ENCODE results near the gene CRLF2. TPM values are rescaled to one million over a fixed set of nuclear protein-coding genes. Genes with fewer than 3 reads are reported as not detected.

The CRLF2 gene
- total and polyA plus RNA-seq, 2 donors (not counting 3 experiments of a cell fraction or from before 2014, with no cell fraction given) = not detected

GRCh38 chrX:1261285-1261684 is 48.8 kb upstream of the CRLF2 start:
- CTCF ChIA-PET = no interaction called here
- TF ChIP-seq FOS (IDR thresholded peaks at IDR 0.05; ENCODE audit: borderline replicate concordance, insufficient read depth, low read length) (no peak), MYC (IDR thresholded peaks at IDR 0.05; ENCODE audit: low read depth, low read length) (no peak), POLR2AphosphoS5 (IDR thresholded peaks at IDR 0.05; ENCODE audit: insufficient read depth, low read depth, low read length) (no peak), POLR2A (IDR thresholded peaks at IDR 0.05; ENCODE audit: low read depth, low read length) (no peak), CTCF (IDR thresholded peaks at IDR 0.05; ENCODE audit: extremely low read depth in 1 of 2, insufficient read depth in 1 of 2, low read depth in 1 of 2, low read length in 2 of 2) (no peak)
- no peaks in the 10 kb centered on the region for H4K20me1 ChIP-seq (replicated peaks; ENCODE audit: control insufficient read depth, extremely low read depth, insufficient read depth, low read length)
- no peak overlapping the region for H3K4me2 ChIP-seq (ENCODE audit: insufficient read depth, low read length)
- DNase-seq (ENCODE audit: low read depth, low spot score) = no peak
- no peaks in the 10 kb centered on the region for H3K79me2 ChIP-seq (ENCODE audit: control insufficient read depth, insufficient read depth, low read length)
- no peaks in the 10 kb centered on the region for H3K9me1 ChIP-seq (replicated peaks; ENCODE audit: control insufficient read depth, extremely low read depth, insufficient read depth, low read length)
- POLR2A ChIA-PET = no interaction called here
- no peak overlapping the region for H3K27ac ChIP-seq (ENCODE audit: insufficient read depth, low read depth, low read length)
- H3K9me3 ChIP-seq (replicated peaks; ENCODE audit: control insufficient read depth, insufficient read depth, low read length) = no peaks in the 10 kb centered on the region
- no peaks in the 10 kb centered on the region for H3K36me3 ChIP-seq (ENCODE audit: control insufficient read depth in 2 of 2, extremely low read depth in 1 of 2, insufficient read depth in 2 of 2, low read length in 2 of 2)
- H3K4me1 ChIP-seq (ENCODE audit: control insufficient read depth, extremely low read depth, insufficient read depth, low read length) = no peaks in the 10 kb centered on the region
- no peak overlapping the region for H3K4me3 ChIP-seq (replicated peaks in 1 of 3; ENCODE audit: insufficient read depth in 1 of 3, low read depth in 1 of 3, low read length in 3 of 3)
- H2AFZ ChIP-seq (ENCODE audit: low read depth, low read length) = no peak overlapping the region
- no peak for FAIRE-seq
- dilution Hi-C loops (cut with MboI; ENCODE audit: extremely low pct_ligation_motif_present, low sequenced_read_pairs) = no loop called here
- intact Hi-C loops (cut with micrococcal nuclease) = no loop called here
- no TSS peak for BruUV-seq (replicated peaks)
- no peak overlapping the region for H3K9ac ChIP-seq (replicated peaks; ENCODE audit: extremely low read depth, insufficient read depth, low read length)
- no peaks in the 10 kb centered on the region for H3K27me3 ChIP-seq (ENCODE audit: control insufficient read depth in 2 of 2, insufficient read depth in 2 of 2, low read length in 2 of 2)

DNA sequence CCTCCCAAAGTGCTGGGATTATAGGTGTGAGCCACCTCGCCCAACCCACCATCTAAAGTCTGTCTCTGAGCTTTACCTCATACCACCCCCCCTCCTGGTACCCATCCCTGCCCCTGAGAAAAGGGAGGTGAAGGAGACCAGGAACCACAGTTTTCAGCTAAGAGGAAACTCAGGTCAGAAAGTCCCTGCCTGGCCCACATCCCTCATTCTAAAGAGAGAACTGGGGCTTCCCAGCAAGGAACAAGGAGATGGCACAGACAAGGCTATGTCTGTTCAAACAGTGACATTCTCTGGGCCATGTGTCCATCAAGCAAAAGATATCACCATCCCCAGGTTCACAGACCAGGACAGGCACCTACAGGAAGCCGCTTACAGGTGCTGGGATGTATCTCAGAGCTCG is 40.4 kb upstream of the CRLF2 start:
- Histone ChIP-seq H3K4me3 (replicated peaks in 1 of 3; ENCODE audit: insufficient read depth in 1 of 3, low read depth in 1 of 3, low read length in 3 of 3) (no peak overlapping the region), H3K9me1 (replicated peaks; ENCODE audit: control insufficient read depth, extremely low read depth, insufficient read depth, low read length) (no peaks in the 10 kb centered on the region), H3K4me1 (ENCODE audit: control insufficient read depth, extremely low read depth, insufficient read depth, low read length) (no peaks in the 10 kb centered on the region), H4K20me1 (replicated peaks; ENCODE audit: control insufficient read depth, extremely low read depth, insufficient read depth, low read length) (no peaks in the 10 kb centered on the region), H2AFZ (ENCODE audit: low read depth, low read length) (no peak overlapping the region), H3K9me3 (replicated peaks; ENCODE audit: control insufficient read depth, insufficient read depth, low read length) (no peaks in the 10 kb centered on the region), H3K36me3 (ENCODE audit: control insufficient read depth in 2 of 2, extremely low read depth in 1 of 2, insufficient read depth in 2 of 2, low read length in 2 of 2) (no peaks in the 10 kb centered on the region), H3K27me3 (ENCODE audit: control insufficient read depth in 2 of 2, insufficient read depth in 2 of 2, low read length in 2 of 2) (peaks cover 2% of the 10 kb centered on the region in 2 experiments), H3K27ac (ENCODE audit: insufficient read depth, low read depth, low read length) (no peak overlapping the region), H3K79me2 (ENCODE audit: control insufficient read depth, insufficient read depth, low read length) (no peaks in the 10 kb centered on the region), H3K9ac (replicated peaks; ENCODE audit: extremely low read depth, insufficient read depth, low read length) (no peak overlapping the region), H3K4me2 (ENCODE audit: insufficient read depth, low read length) (no peak overlapping the region)
- BruUV-seq (replicated peaks) = no TSS peak
- POLR2A ChIA-PET = no interaction called here
- dilution Hi-C loops (cut with MboI; ENCODE audit: extremely low pct_ligation_motif_present, low sequenced_read_pairs) (no loop called here), intact Hi-C loops (cut with micrococcal nuclease) (no loop called here)
- DNase-seq (ENCODE audit: low read depth, low spot score) (no peak), FAIRE-seq (no peak)
- TF ChIP-seq GATA2 (IDR thresholded peaks at IDR 0.05; ENCODE audit: insufficient read depth, insufficient read length, low read depth, low read length) (no peak), MYC (IDR thresholded peaks at IDR 0.05; ENCODE audit: low read depth, low read length) (no peak), POLR2AphosphoS5 (IDR thresholded peaks at IDR 0.05; ENCODE audit: insufficient read depth, low read depth, low read length) (no peak), CTCF (IDR thresholded peaks at IDR 0.05; ENCODE audit: extremely low read depth in 1 of 2, insufficient read depth in 1 of 2, low read depth in 1 of 2, low read length in 2 of 2) (no peak), FOS (IDR thresholded peaks at IDR 0.05; ENCODE audit: borderline replicate concordance, insufficient read depth, low read length) (no peak), POLR2A (IDR thresholded peaks at IDR 0.05; ENCODE audit: low read depth, low read length) (no peak), JUN (IDR thresholded peaks at IDR 0.05; ENCODE audit: borderline replicate concordance, insufficient read depth, insufficient read length, low read depth) (no peak), EZH2 (IDR thresholded peaks at IDR 0.05; ENCODE audit: borderline replicate concordance, low read depth, low read length, severe bottlenecking) (no peak)
- TF ChIP-seq, protein P1, sequence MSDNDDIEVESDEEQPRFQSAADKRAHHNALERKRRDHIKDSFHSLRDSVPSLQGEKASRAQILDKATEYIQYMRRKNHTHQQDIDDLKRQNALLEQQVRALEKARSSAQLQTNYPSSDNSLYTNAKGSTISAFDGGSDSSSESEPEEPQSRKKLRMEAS (IDR thresholded peaks at IDR 0.05; ENCODE audit: insufficient read depth, insufficient read length) = no peak
- CTCF ChIA-PET = no interaction called here
